ENCODE data around the gene RNF183.

DNA sequence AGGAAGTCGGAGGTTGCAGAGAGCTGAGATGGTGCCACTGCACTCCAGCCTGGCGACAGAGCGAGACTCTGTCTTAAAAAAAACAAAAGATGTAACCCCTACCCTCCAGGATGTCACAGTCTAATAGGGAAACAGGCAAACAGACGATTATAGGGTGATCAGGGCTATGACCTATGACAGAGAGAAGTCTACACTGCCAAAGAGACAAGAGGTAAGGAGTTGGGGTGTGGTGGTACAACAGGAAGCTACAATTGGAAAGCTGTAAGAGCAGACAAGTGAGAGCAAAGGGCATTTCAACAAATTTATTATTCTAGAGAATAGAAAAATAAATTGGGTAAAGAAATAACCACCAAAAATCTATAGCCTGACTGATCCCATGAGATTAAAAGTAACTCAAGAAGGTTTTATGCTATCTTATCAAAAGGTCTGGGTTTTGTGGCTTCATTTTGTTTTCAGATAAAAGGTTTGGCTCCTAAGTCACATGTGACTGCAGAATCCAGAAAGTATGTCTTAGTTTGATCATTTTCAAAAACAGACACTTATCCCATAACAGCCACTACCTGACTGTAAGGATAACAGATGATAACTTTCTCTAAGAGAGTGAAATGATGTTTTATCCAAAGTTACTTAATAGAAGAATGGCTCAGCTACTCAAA is 35.1 kb downstream of the RNF183 start:
- TF ChIP-seq, protein P1, sequence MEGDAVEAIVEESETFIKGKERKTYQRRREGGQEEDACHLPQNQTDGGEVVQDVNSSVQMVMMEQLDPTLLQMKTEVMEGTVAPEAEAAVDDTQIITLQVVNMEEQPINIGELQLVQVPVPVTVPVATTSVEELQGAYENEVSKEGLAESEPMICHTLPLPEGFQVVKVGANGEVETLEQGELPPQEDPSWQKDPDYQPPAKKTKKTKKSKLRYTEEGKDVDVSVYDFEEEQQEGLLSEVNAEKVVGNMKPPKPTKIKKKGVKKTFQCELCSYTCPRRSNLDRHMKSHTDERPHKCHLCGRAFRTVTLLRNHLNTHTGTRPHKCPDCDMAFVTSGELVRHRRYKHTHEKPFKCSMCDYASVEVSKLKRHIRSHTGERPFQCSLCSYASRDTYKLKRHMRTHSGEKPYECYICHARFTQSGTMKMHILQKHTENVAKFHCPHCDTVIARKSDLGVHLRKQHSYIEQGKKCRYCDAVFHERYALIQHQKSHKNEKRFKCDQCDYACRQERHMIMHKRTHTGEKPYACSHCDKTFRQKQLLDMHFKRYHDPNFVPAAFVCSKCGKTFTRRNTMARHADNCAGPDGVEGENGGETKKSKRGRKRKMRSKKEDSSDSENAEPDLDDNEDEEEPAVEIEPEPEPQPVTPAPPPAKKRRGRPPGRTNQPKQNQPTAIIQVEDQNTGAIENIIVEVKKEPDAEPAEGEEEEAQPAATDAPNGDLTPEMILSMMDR (IDR thresholded peaks at IDR 0.05), result no peak
- no peak for TF ChIP-seq POLR2AphosphoS5 (IDR thresholded peaks at IDR 0.05; ENCODE audit: low read depth, low read length)
- TF ChIP-seq, protein P2, sequence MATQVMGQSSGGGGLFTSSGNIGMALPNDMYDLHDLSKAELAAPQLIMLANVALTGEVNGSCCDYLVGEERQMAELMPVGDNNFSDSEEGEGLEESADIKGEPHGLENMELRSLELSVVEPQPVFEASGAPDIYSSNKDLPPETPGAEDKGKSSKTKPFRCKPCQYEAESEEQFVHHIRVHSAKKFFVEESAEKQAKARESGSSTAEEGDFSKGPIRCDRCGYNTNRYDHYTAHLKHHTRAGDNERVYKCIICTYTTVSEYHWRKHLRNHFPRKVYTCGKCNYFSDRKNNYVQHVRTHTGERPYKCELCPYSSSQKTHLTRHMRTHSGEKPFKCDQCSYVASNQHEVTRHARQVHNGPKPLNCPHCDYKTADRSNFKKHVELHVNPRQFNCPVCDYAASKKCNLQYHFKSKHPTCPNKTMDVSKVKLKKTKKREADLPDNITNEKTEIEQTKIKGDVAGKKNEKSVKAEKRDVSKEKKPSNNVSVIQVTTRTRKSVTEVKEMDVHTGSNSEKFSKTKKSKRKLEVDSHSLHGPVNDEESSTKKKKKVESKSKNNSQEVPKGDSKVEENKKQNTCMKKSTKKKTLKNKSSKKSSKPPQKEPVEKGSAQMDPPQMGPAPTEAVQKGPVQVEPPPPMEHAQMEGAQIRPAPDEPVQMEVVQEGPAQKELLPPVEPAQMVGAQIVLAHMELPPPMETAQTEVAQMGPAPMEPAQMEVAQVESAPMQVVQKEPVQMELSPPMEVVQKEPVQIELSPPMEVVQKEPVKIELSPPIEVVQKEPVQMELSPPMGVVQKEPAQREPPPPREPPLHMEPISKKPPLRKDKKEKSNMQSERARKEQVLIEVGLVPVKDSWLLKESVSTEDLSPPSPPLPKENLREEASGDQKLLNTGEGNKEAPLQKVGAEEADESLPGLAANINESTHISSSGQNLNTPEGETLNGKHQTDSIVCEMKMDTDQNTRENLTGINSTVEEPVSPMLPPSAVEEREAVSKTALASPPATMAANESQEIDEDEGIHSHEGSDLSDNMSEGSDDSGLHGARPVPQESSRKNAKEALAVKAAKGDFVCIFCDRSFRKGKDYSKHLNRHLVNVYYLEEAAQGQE (IDR thresholded peaks at IDR 0.05; ENCODE audit: insufficient read depth in 1 of 2, low read depth in 2 of 2, low read length in 1 of 2), result no peak
- TF ChIP-seq TCF7L2 (IDR thresholded peaks at IDR 0.05; ENCODE audit: low read depth, low read length), result no peak
- TF ChIP-seq SIN3A (IDR thresholded peaks at IDR 0.05; ENCODE audit: borderline replicate concordance, insufficient read depth, low read depth, low read length), result no peak
